Measurements from ENCODE around the gene ZFHX3.

DNA sequence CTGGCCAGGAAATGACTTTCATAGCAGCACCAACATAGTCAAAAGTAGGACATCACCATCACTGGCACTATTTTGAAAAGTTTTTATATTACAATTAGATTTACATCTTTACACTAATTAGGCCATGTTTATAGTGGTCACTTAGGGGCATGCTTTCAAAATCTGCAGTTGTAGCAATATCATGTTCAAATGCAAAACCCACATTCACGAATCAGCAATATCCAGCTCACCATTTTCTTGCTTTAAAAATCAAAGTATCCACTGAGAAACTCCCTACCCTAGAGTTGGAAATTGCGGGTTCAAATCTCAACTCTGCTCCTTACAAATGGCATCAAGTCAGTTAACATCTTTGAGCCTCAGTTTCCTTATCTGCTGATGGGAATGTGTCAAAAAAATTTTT is 237.4 kb downstream of the ZFHX3 start:
- TF ChIP-seq, protein P1, sequence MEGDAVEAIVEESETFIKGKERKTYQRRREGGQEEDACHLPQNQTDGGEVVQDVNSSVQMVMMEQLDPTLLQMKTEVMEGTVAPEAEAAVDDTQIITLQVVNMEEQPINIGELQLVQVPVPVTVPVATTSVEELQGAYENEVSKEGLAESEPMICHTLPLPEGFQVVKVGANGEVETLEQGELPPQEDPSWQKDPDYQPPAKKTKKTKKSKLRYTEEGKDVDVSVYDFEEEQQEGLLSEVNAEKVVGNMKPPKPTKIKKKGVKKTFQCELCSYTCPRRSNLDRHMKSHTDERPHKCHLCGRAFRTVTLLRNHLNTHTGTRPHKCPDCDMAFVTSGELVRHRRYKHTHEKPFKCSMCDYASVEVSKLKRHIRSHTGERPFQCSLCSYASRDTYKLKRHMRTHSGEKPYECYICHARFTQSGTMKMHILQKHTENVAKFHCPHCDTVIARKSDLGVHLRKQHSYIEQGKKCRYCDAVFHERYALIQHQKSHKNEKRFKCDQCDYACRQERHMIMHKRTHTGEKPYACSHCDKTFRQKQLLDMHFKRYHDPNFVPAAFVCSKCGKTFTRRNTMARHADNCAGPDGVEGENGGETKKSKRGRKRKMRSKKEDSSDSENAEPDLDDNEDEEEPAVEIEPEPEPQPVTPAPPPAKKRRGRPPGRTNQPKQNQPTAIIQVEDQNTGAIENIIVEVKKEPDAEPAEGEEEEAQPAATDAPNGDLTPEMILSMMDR (IDR thresholded peaks at IDR 0.05) = no peak
- no peak for TF ChIP-seq POLR2A (IDR thresholded peaks at IDR 0.05)

All from uterus (tissue), 2 donors.